Heart right ventricle (tissue), 16 donors: ENCODE measurements around the gene ZNF747. TPM values are rescaled to one million over a fixed set of nuclear protein-coding genes. Genes with fewer than 3 reads are reported as not detected.

Experiments used
- ATAC-seq, 8 donors: fragments of 200-7000 bp; cut with Tn5 transposase; one replicate each; pipeline ENCODE4 v1.9.1; 2020; ENCODE audit warnings: mild to moderate bottlenecking in 8 of 8, moderate library complexity in 8 of 8, moderate number of reproducible peaks in 1 of 8
- DNase-seq, 2 donors: peaks; one replicate each; pipeline ENCODE4 v3.0.0-alpha.2; 2020
- H3K27ac ChIP-seq, 10 donors: fragments of 200-600 bp; sonication (generic) in 2 of 10; one replicate each; pipeline versions ENCODE4 v1.5.0 to v1.8.0; 2020 to 2022; ENCODE audit warnings: mild to moderate bottlenecking in 3 of 10
- H3K27me3 ChIP-seq, 7 donors: fragments of 200-600 bp; one replicate each; pipeline ENCODE4 v1.8.0; 2021 to 2022; ENCODE audit warnings: mild to moderate bottlenecking in 2 of 7
- H3K36me3 ChIP-seq, 9 donors: fragments of 200-600 bp; sonication (generic) in 1 of 9; one replicate each; pipeline versions ENCODE4 v1.5.0 to v1.8.0; 2020 to 2022; ENCODE audit warnings: mild to moderate bottlenecking in 2 of 9
- H3K4me1 ChIP-seq, 9 donors: fragments of 200-600 bp; sonication (generic) in 1 of 9; one replicate each; pipeline versions ENCODE4 v1.5.0 to v1.8.0; 2020 to 2022; ENCODE audit warnings: mild to moderate bottlenecking in 4 of 9
- H3K4me3 ChIP-seq, 10 donors: fragments of 200-600 bp; sonication (generic) in 2 of 10; one replicate each; pipeline versions ENCODE4 v1.5.0 to v1.8.0; 2020 to 2022; ENCODE audit warnings: mild to moderate bottlenecking in 7 of 10, moderate library complexity in 2 of 10
- H3K9me3 ChIP-seq, 11 donors: fragments of 200-600 bp in 10 of 11; sonication (generic) in 2 of 11; one replicate each; pipeline versions ENCODE4 v1.5.0 to v1.8.0; 2013 to 2022; ENCODE audit warnings: mild to moderate bottlenecking in 2 of 11, control low read depth in 1 of 11, moderate library complexity in 1 of 11
- CTCF ChIP-seq, 9 donors: fragments of 200-600 bp; sonication (generic) in 2 of 9; IDR thresholded peaks; one replicate each; pipeline versions ENCODE4 v1.5.0 to v1.8.0; 2021 to 2022; ENCODE audit warnings: antibody characterized with exemption in 9 of 9, mild to moderate bottlenecking in 5 of 9, moderate library complexity in 1 of 9
- WGBS, 2 donors: extraction: QIAGEN DNeasy Blood & Tissue Kit; methylation state at CpG; one replicate each; pipeline ENCODE4 v1.1.7; 2013; ENCODE audit warnings: inconsistent platforms in 1 of 2; 5-methylcytosine and 5-hydroxymethylcytosine counted together
- intact Hi-C, 10 donors: fragments of 100-400 bp; cut with DNase I; formaldehyde crosslinking; loops; one replicate each; pipeline versions ENCODE4 v1.11.1 to v1.14.2; 2022
- long read RNA-seq, 3 donors: library from polyadenylated mRNA; unstranded; transcript quantifications; one replicate each; pipeline ENCODE4 v2.0.0, GENCODE V29; 2020 to 2021
- polyA plus RNA-seq, 2 donors: library from polyadenylated mRNA; stranded (reverse); fragments of 200-250 nt; gene quantifications; one replicate each; pipeline ENCODE4 v1.2.3, GENCODE V29; 2013
- total RNA-seq, 10 donors: library from RNA; stranded (reverse); fragmentation: NEBNext Ultra II Directional in 3 of 10; extraction: Animal tissue kit (Norgen Biotek cat#: 25700) in 3 of 10; gene quantifications; one replicate each; pipeline versions ENCODE4 v1.2.1 to v1.2.4, GENCODE V29; 2021 to 2023
- donor health status: Arrhythmogenic right ventricular cardiomyopathy.
- donor health status: ischemic (EF 13 %, LVEDD 7.1; RV severe dilation, severe dysfunction).
- donor health status: healthy with polysubstance abuse.
- donor health status: DM: no; HTN: yes; CAD: no.
- donor health status: DM: no; HTN: no; CAD: no.
- donor health status: ischemic (EF 25% LVEDD 6.9; RV normal size, moderate dysfunction).
- donor health status: ischemic (EF 25% LVEDD 5.7; RV mildly dilated, moderate dysfunction).
- donor health status: healthy.
- donor health status: DM: yes; HTN: yes; CAD: no.
- donor health status: Ischemic cardiomyopathy.
- donor health status: ischemic (EF 35%, LVEDD 5.7; RV mildly dilated, moderate dysfunction).
- donor health status: nonischemic (EF 11% LVEDD 7.7; RV severe dilation, severe dysfunction).
- donor health status: DM: yes; HTN: yes; CAD: no.
- donor health status: PGD.
- donor health status: ischemic (EF 29% LVEDD 5.4; RV normal size, mild dysfunction).
- donor health status: nonischemic (EF 23%, LVEDD 6.1; RV moderate dilation, normal function).

The ZNF747 gene
- total RNA-seq (10 to 100 TPM in 7 of 10 donors, 1 to 10 TPM in 3; 8.5 to 14.3 (median 10.7) TPM), polyA plus RNA-seq (1 to 10 TPM; 8.5 to 9.2 TPM)
- long read RNA-seq, donor 1, transcript ZNF747-202 (2 exons, 3,504 nt), result major isoform, 12 of 24 reads
- long read RNA-seq, donor 1, partial matches to known transcripts, result 0 of 24 reads
- long read RNA-seq, donor 1, other reads (novel, unspliced or antisense), result 7 of 24 reads
- long read RNA-seq, donor 2, transcript ZNF747-201 (2 exons, 3,936 nt), result minor isoform, 6 of 23 reads
- long read RNA-seq, donor 2, transcript ZNF747-203 (3 exons, 1,511 nt), result minor isoform, 6 of 23 reads
- long read RNA-seq, donor 2, transcript ZNF747-202 (2 exons, 3,504 nt), result major isoform, 8 of 23 reads
- long read RNA-seq, donor 2, partial matches to known transcripts, result 0 of 23 reads
- long read RNA-seq, donor 2, other reads (novel, unspliced or antisense), result 3 of 23 reads
- long read RNA-seq, donor 3, transcript ZNF747-202 (2 exons, 3,504 nt), result major isoform, 9 of 17 reads
- long read RNA-seq, donor 3, partial matches to known transcripts, result 0 of 17 reads
- long read RNA-seq, donor 3, other reads (novel, unspliced or antisense), result 4 of 17 reads

GRCh38 chr16:30534368-30535105 is at the start of gene ZNF747:
ZNF747 (minus strand) TSS chr16:30534858; CDS start chr16:30534679, 179 bp downstream.
- H3K27me3 ChIP-seq, result no peaks in the 10 kb centered on the region
- intact Hi-C loops, result loop anchor here in 9 of 10 donors (1.0 to 10.0 kb wide), 10 partner anchors 22 to 470 kb away; partner anchors contain the start of genes ZNF764 (in 6 of the 9), ZNF785 (in 4 of the 9), ZNF688 (in 2 of the 9) and ALDOA (in 1 of the 9)
- peaks cover 0 to 39% (median 30%) of the 10 kb centered on the region in 9 donors for H3K4me1 ChIP-seq
- H3K9me3 ChIP-seq, result no peaks in the 10 kb centered on the region
- 1% methylated on average over 70 of the region's 70 CpGs for WGBS, 2 donors
- peak in 2 of 9 donors; percentile 3 to 26 for TF ChIP-seq CTCF (IDR thresholded peaks at IDR 0.05)
- H3K4me3 ChIP-seq, result peak within 1 kb of the TSS; percentile 71 to 94 (median 80)
- DNase-seq, result peak; percentile 94
- peak; percentile 85 to 96 (median 94) for ATAC-seq
- peak within 1 kb of the TSS; percentile 78 to 98 (median 96) for H3K27ac ChIP-seq
- peaks cover 0 to 34% (median 18%) of the 10 kb centered on the region in 9 donors for H3K36me3 ChIP-seq

- H3K4me1 ChIP-seq, result peaks cover 3 to 26% (median 13%) of the 10 kb centered on the region in 9 donors
- peaks cover 0 to 69% (median 23%) of the 10 kb centered on the region in 9 donors for H3K36me3 ChIP-seq
- no peak overlapping the region for H3K4me3 ChIP-seq
- whole genome bisulfite sequencing, 2 donors, result 95 to 96% methylated on average over 46 to 48 of the region's 48 CpGs
- intact Hi-C loops, result loop anchor here in 3 of 10 donors (10.0 kb wide), 2 partner anchors 48 to 52 kb away; partner anchors contain the start of gene ZNF747 (in 2 of the 3)
- no peaks in the 10 kb centered on the region for H3K27me3 ChIP-seq
- DNase-seq, result no peak
- no peak for ATAC-seq
- no peak for TF ChIP-seq CTCF (IDR thresholded peaks at IDR 0.05)
- H3K27ac ChIP-seq, result no peak overlapping the region
- H3K9me3 ChIP-seq, result no peaks in the 10 kb centered on the region
Observed at GRCh38 chr16:30582611-30583340, 48.1 kb upstream of the ZNF747 start.

- peaks cover 0 to 77% (median 23%) of the 10 kb centered on the region in 9 donors for H3K36me3 ChIP-seq
- 88 to 91% methylated on average over 7 of the region's 7 CpGs for WGBS, 2 donors
- DNase-seq, result no peak
- no peak overlapping the region for H3K27ac ChIP-seq
- no peak overlapping the region for H3K4me3 ChIP-seq
- ATAC-seq, result no peak
- TF ChIP-seq CTCF (IDR thresholded peaks at IDR 0.05), result no peak
- no peaks in the 10 kb centered on the region for H3K27me3 ChIP-seq
- intact Hi-C loops, result loop anchor here in 3 of 10 donors (10.0 kb wide), 2 partner anchors 47 to 53 kb away; partner anchors contain the start of gene ZNF747 (in 2 of the 3)
- no peaks in the 10 kb centered on the region for H3K9me3 ChIP-seq
- peaks cover 3 to 19% (median 13%) of the 10 kb centered on the region in 9 donors for H3K4me1 ChIP-seq
Observed at GRCh38 chr16:30581457-30581856, 46.8 kb upstream of the ZNF747 start.
